HCEC 1CT (cell line): Measurements from ENCODE around the gene COLEC11.

Experiments used
- DNase-seq: peaks from one replicate; pipeline ENCODE4 v3.0.0-alpha.2; 2017

The COLEC11 gene

DNA sequence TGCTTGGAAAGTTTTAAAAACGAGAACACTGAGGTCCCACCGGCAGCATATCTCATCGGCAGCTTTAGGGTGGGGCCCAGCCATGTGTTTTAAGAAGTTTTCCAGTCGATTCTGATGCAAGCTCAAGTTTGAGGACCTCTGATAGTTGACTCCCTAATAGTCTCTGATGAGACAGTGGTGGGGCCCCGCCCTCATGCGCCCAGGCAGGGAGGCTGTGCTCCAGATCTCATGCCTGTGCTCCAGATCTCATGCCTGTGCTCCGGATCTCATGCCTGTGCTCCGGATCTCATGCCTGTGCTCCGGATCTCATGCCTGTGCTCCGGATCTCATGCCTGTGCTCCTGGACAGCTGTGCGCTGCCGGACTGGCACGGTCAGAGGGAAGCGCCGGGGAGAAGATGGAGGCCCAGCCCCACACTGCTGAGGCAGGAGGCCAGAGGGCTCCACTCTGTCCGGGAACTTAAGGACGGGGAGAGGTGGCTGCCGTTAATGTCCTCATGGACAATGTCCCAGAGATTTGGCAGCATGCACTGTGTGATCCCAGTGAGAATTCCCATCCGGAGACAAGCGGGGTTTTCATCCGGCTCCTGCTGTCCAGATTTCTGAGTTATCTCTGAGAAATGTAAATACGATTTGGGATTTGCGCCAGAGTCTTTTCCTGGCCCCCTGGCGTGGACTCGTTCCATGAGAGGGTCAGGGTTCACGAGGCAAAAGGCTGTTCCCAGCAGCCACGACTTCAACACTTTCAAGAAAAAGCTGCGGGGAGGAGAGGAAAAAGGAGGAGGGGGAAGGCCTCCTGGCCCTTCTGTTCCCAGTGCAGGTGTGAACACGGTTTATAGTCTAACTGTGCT, 9.4 kb upstream of the COLEC11 start:
- DNase-seq: peak; percentile 91

- DNase-seq: no peak
Observed at GRCh38 chr2:3586220-3586619, 8.7 kb upstream of the COLEC11 start.

GRCh38 chr2:3587021-3587420, 7.9 kb upstream of the COLEC11 start:
- DNase-seq: no peak

DNA sequence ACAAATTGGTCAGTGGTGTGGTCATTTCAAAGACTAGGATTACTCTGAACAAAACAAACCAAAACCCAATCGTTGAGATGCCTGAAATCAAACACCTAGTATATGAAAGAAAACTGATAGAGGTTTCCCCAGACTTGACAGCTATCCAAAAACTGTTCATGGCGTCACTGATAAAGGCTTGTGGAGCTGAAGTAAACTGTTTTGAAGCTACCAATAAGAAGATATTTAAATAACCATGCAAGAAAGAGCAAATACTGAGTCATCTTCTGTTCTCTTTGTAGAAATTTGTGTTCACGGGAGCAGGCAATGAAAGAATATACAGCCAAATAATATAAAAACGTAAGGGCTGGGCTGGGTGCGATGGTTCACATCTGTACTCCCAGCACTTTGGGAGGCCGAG, 7.5 kb upstream of the COLEC11 start:
- DNase-seq: no peak

DNA sequence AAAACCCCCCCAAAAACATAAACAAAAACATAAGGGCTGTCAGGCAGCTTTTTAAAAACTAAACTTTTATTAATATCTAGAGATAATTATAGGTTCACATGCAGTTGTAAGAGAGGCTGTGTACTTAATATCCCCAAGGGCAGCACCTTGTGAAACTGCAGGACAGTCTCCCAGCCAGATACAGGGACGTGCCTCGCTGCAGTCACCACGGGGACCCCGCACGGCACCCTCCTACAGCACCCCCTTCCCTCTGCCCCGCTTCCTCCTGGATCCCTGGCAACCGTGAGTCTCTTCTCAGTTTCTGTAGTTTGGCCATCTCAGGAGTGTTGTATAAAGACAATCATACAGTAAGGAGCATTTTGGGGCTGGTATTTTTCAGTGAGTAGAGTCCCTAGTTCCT, 6.8 kb upstream of the COLEC11 start:
- no peak for DNase-seq

- no peak for DNase-seq
Observed at GRCh38 chr2:3589086-3589485, 5.8 kb upstream of the COLEC11 start.

- DNase-seq: no peak
Observed at GRCh38 chr2:3595404-3595803, 492 bp downstream of the COLEC11 start.

- no peak for DNase-seq
Observed at GRCh38 chr2:3595985-3596384, 1.1 kb downstream of the COLEC11 start.

DNA sequence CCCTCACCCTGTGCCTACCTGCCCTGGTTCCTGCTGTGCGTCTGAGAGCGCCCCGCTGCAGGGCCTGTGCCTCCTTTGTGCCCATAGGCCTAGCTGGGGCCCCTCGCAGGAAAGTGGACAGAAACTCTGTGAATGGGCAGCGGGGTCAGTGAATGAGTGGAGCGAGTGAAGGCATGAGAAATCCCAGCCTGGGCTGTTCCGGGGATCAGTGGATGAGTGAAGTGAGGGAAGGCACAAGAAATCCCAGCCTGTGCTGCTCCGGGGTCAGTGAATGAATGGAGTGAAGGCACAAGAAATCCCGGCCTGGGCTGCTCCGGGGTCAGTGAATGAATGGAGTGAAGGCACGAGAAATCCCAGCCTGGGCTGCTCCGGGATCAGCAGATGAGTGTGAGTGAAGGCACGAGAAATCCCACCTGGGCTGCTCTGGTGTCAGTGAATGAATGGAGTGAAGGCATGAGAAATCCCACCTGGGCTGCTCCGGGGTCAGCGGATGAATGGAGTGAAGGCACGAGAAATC, 2.0 kb downstream of the COLEC11 start:
- no peak for DNase-seq

- no peak for DNase-seq
Observed at GRCh38 chr2:3597567-3597966, 2.7 kb downstream of the COLEC11 start.

DNA sequence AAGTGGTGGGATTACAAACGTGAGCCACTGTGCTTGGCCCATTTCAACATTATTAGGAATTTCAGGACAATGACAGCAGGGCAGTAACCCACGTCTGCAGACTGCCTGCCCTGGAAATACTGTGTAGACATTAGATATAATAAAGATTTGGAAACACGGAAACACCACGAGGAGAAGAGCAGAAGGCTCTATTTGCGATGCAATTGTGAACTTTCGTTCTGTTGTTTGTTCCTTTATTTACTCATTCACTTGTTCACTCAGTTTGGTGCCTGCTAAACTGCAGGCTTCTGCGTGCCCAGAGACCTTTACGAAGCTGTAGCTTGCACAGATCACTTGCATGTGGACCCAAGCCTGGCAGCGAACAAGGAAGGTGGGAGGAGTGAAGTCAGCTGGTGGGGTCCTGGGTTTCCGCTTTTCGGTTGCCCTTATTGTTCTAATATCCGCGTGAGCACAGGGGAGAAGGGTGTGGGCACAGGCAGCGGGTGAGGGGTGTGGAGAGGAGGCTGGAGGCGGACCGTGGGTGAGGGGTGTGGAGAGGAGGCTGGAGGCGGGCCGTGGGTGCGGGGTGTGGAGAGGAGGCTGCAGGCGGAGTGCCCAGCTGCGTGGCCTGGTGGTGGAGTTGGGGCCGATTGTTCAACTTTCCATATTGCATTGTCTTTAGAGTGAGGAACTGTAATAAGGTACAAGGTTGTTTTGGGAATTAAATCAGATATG, 3.4 kb downstream of the COLEC11 start:
- no peak for DNase-seq

DNA sequence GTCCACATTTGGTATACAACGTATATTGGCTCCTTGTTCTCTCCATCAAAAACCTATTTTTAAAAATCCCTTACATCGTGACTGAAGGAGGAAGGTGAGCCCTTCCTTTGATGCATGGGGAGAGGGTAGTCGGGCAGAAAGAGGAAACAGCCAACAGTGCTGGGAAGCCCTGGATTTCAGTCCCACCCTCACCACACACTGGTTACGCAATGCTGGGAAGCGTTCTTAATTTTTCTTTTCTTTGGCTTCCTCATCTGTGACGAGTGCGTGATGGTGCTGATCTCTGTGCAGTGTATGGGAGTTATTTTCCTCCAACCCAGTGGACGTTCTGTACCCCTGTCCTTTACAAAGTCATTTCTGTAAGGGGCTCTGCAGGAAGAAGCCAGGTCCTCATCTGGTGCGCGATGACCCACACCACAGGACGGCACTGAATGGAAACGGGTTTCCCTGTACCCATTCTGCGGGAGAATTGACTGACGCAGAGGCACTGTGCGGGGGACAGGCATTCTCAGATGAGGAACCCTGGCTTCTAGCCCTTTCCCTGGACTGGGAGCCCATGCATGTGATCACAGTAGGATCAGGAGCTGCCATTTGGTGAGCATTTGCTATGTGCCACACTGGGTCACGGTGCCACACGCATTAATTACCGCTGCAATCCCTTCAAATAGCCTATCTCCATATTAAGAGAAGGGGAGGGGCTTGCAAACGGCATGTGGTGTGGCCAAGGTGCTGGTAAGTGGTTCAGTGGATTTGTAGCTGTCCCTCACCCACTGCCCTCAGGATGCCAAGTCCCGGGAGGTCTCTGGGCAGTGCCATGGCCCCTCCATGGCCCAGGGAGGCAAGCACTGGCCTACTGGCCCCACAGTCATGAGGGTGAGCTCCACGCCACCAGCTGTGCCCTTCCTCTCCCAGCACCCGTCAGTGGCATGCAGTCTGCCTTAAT, 4.3 kb downstream of the COLEC11 start:
- no peak for DNase-seq

GRCh38 chr2:3600256-3600855, 5.4 kb downstream of the COLEC11 start:
- DNase-seq: no peak

- DNase-seq: no peak
Observed at GRCh38 chr2:3601561-3602271, 6.8 kb downstream of the COLEC11 start.

DNA sequence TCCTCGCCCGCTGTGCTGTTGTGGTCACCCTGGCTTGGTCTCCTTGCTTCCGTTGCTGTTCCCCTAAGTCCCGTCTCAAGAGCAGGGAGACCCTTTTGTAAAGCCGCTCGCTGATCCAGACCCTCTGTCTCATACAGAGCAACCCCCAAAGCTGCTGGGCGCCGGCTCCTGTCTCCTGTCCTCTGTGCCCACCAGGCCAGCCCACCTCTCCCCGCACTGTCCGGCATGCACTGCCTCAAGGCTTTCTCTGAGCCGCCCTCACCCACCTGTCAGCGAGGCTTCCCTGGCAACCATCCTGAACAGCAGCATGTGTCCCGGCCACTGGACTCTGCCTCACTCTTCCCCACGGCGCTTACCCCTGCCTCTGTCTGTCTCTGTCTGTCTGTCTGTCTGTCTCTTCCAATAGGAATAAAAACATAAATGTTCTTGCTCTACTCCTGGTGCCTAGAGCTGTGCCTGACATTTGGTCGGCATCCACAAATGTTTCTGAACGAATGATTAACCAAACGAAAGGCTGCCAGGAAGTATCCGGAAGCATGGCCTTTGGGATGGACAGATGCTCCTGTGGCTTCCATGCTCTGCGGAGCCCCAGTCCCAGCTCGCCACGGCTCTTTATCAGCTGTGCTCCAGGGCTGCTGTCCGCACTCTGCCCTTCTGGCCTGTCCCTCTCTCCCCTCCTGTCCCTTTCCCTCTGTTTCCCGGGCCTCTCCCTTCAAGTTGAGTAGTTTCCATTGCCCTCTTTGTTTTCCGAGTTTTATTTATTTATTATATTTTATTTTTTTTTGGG, 7.8 kb downstream of the COLEC11 start:
- no peak for DNase-seq

DNA sequence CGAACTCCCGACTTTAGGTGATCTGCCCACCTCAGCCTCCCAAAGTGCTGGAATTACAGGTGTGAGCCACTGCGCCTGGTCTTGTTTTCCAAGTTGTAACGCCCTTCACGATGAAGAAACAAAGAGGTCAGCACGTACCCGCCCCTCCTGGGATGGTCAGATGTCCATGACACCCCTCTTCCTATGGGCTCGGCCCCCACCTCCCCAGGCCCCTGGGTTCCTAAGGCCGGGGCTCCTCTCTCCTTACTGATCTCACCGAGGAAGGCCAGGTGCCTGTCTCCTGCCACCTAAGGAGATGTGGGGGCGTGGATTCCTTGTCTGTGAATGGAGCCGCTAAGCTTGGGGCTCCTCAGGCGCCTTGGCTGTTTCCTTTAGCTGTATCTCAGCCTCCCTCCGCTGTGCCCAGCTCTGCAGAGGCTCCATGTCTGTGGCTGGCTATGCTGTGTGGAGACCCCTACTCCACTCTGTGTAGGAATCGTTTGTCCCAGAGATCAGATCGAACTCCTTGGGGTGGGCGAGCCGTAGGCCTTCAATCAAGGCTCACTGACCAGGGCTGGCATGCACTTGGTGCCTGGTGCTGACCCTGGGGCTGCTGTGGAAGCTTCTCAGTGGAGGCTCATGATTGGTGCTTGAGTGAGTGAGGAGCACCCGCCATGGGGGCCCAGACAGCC, 8.8 kb downstream of the COLEC11 start:
- DNase-seq: no peak

GRCh38 chr2:3604207-3604877, 9.4 kb downstream of the COLEC11 start:
- no peak for DNase-seq

DNA sequence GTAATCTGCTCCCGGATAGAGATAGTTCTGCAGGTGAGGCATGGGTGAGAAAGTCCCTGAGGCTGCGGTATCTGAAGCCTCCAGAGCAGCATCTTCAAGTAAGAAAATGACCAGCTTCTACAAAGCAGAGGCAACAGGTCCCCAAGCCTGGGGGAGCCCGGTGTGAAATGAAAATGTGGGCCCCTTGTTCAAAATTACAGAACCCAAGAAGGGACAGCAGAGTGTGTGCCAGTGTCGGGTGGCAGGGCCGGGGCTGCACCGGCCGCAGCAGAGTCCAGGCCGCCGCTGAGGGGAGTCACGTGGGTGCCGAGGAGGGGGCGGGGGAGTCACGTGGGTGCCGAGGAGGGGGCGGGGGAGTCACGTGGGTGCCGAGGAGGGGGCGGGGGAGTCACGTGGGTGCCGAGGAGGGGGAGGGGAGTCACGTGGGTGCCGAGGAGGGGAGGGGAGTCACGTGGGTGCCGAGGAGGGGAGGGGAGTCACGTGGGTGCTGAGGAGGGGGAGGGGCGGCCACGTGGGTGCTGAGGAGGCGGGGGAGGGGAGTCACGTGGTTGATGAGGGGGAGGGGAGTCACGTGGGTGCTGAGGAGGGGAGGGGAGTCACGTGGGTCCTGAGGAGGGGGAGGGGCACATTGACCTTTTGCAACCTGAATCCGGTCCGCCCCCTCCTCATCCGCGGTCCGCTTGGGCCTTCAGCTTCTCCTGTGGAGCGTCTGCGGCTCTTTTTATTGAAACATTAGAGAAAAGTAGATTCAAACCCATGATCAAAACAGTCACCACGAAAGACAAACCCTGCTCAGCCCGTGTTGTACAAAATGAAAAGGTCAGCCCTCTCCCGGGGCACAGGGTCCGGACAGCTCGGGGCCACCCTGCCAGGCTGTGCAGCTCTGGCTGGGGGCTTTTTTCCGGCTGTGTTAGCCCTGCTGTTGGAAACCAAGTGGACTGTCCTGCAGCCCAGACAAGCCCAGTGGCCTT, 10.4 kb downstream of the COLEC11 start:
- DNase-seq: peak; percentile 29

DNA sequence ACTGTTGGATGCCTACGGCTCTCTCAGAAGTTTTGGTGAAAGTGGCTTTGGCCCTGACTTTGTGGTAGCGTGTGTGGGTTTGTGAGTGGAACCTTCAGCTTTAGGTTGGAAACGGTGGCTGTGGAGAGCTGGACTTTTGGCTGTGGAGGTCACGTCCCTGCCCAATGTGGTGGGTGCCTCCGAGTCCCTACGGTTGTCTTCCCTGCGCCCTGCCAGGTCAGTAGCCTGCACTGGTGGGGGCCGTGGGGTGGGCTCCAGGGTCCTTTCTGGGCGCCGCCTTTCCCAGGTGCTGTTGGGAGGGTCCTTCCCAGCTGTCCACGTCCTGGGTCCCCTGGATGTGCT, 11.1 kb downstream of the COLEC11 start:
- DNase-seq: no peak
